Ishikawa (cell line): ENCODE data around the gene MEOX2.

ENCODE experiments used
- CEBPB ChIP-seq: IDR thresholded peaks from 2 replicates; pipeline ENCODE4 v1.6.1; 2012
- CREB1 ChIP-seq: IDR thresholded peaks from 2 replicates; pipeline ENCODE4 v1.6.1; 2012; ENCODE audit warnings: low read depth
- EGR1 ChIP-seq: IDR thresholded peaks from 2 replicates; pipeline ENCODE4 v1.6.1; 2012
- EP300 ChIP-seq: IDR thresholded peaks from 2 replicates; pipeline ENCODE4 v1.6.1; 2012; ENCODE audit warnings: borderline replicate concordance
- FOXM1 ChIP-seq: IDR thresholded peaks from 2 replicates; pipeline ENCODE4 v1.6.1; 2012; ENCODE audit warnings: low read depth, borderline replicate concordance
- NFIC ChIP-seq: IDR thresholded peaks from 2 replicates; pipeline ENCODE4 v1.6.1; 2012
- RAD21 ChIP-seq: IDR thresholded peaks from 2 replicates; pipeline ENCODE4 v1.6.1; 2012; ENCODE audit warnings: low read depth
- TAF1 ChIP-seq: IDR thresholded peaks from 2 replicates; pipeline ENCODE4 v1.6.1; 2012; ENCODE audit warnings: low read depth, mild to moderate bottlenecking
- TCF12 ChIP-seq: IDR thresholded peaks from 2 replicates; pipeline ENCODE4 v1.6.1; 2012; ENCODE audit warnings: low read depth
- TEAD4 ChIP-seq: IDR thresholded peaks from 2 replicates; pipeline ENCODE4 v1.6.1; 2012
- USF1 ChIP-seq: IDR thresholded peaks from 2 replicates; pipeline ENCODE4 v1.6.1; 2012
- YY1 ChIP-seq: IDR thresholded peaks from 2 replicates; pipeline ENCODE4 v1.6.1; 2012; ENCODE audit warnings: low read depth
- ZBTB7A ChIP-seq: IDR thresholded peaks from 2 replicates; pipeline ENCODE4 v1.6.1; 2012; ENCODE audit warnings: low read depth
- TF ChIP-seq, protein P1 (sequence below): IDR thresholded peaks from 2 replicates; pipeline ENCODE4 v1.6.1; 2012
- TF ChIP-seq, protein P2 (sequence below): IDR thresholded peaks from 2 replicates; pipeline ENCODE4 v1.6.1; 2012; ENCODE audit warnings: low read depth, mild to moderate bottlenecking

Gene MEOX2

DNA sequence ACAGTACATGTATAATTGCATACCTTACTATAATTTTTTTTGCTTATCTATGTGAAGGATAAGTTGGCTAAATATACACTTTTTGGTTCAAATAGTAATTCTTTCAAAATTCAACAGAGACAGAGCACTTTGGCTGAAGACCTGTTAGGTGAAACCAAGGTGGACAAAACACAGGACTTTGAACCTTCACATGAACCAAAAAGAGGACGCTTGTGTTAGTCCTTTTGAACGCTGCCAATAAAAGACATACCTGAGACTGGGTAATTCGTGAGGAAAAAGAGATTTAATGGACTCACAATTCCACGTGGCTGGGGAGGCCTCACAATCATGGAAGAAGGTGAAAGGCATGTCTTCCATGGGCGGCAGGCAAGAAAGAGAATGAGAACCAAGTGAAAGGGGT lies 120.0 kb downstream of the MEOX2 start:
- TF ChIP-seq, protein P1, sequence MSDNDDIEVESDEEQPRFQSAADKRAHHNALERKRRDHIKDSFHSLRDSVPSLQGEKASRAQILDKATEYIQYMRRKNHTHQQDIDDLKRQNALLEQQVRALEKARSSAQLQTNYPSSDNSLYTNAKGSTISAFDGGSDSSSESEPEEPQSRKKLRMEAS: no peak
- TF ChIP-seq YY1 (no peak), TEAD4 (no peak), USF1 (no peak), CREB1 (no peak), TAF1 (no peak), EP300 (no peak), ZBTB7A (no peak), RAD21 (no peak), CEBPB (no peak), EGR1 (no peak), NFIC (no peak), FOXM1 (no peak), TCF12 (no peak)
- TF ChIP-seq, protein P2, sequence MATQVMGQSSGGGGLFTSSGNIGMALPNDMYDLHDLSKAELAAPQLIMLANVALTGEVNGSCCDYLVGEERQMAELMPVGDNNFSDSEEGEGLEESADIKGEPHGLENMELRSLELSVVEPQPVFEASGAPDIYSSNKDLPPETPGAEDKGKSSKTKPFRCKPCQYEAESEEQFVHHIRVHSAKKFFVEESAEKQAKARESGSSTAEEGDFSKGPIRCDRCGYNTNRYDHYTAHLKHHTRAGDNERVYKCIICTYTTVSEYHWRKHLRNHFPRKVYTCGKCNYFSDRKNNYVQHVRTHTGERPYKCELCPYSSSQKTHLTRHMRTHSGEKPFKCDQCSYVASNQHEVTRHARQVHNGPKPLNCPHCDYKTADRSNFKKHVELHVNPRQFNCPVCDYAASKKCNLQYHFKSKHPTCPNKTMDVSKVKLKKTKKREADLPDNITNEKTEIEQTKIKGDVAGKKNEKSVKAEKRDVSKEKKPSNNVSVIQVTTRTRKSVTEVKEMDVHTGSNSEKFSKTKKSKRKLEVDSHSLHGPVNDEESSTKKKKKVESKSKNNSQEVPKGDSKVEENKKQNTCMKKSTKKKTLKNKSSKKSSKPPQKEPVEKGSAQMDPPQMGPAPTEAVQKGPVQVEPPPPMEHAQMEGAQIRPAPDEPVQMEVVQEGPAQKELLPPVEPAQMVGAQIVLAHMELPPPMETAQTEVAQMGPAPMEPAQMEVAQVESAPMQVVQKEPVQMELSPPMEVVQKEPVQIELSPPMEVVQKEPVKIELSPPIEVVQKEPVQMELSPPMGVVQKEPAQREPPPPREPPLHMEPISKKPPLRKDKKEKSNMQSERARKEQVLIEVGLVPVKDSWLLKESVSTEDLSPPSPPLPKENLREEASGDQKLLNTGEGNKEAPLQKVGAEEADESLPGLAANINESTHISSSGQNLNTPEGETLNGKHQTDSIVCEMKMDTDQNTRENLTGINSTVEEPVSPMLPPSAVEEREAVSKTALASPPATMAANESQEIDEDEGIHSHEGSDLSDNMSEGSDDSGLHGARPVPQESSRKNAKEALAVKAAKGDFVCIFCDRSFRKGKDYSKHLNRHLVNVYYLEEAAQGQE: no peak

- TF ChIP-seq EGR1 (no peak), NFIC (0 out of 2 replicates have a peak, but pooled peaks have one; percentile 13), CREB1 (no peak), CEBPB (no peak)
- TF ChIP-seq, protein P2: no peak
- TF ChIP-seq, protein P1: no peak
These were observed 124.6 kb downstream of the MEOX2 start, which contains the start of gene AGMO for GRCh38 chr7:15561835-15562234. Gene AGMO (minus strand): TSS chr7:15562015.
